Measurements from ENCODE around the gene CYTH3. TPM values are rescaled to one million over a fixed set of nuclear protein-coding genes. Genes with fewer than 3 reads are reported as not detected.

Gene CYTH3
- total RNA-seq, 3 donors from 2014 or later (not counting 1 experiment from before 2014, with no cell fraction given): 7.7 to 42.6 (median 13.6) TPM

- 91% methylated on average over 3 of the region's 3 CpGs for WGBS (ENCODE audit: insufficient coverage)
- H3K4me3 Mint-ChIP-seq: no peak overlapping the region
- H3K4me1 Mint-ChIP-seq: peaks cover 40 to 64% of the 10 kb centered on the region in 2 donors
Observed at GRCh38 chr7:6237730-6238129, 34.7 kb downstream of the CYTH3 start.

DNA sequence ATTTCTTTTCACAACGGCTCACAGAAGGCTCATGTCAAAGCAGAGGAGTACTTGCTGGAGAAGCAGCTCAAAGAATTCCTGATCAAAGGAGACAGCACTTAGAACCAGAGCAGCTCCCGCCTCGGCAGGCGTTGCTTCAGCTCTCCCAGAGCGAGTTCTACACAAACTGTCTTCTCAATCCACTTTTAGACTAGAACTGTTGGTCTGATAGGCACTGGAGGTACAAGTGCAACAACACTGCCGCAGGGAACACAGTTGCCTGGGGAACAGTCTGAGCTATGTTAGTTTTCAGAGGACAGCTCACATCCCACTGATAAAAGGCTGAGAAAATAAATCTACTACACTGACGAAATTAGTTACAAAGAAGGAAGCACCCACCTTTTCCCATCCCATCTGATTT lies 35.4 kb downstream of the CYTH3 start:
- TF ChIP-seq, protein P1, sequence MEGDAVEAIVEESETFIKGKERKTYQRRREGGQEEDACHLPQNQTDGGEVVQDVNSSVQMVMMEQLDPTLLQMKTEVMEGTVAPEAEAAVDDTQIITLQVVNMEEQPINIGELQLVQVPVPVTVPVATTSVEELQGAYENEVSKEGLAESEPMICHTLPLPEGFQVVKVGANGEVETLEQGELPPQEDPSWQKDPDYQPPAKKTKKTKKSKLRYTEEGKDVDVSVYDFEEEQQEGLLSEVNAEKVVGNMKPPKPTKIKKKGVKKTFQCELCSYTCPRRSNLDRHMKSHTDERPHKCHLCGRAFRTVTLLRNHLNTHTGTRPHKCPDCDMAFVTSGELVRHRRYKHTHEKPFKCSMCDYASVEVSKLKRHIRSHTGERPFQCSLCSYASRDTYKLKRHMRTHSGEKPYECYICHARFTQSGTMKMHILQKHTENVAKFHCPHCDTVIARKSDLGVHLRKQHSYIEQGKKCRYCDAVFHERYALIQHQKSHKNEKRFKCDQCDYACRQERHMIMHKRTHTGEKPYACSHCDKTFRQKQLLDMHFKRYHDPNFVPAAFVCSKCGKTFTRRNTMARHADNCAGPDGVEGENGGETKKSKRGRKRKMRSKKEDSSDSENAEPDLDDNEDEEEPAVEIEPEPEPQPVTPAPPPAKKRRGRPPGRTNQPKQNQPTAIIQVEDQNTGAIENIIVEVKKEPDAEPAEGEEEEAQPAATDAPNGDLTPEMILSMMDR (IDR thresholded peaks at IDR 0.05): no peak
- WGBS (ENCODE audit: insufficient coverage): 95% methylated on average over 7 of the region's 7 CpGs
- peaks cover 47 to 70% of the 10 kb centered on the region in 2 donors for H3K4me1 Mint-ChIP-seq
- intact Hi-C loops (cut with micrococcal nuclease): no loop called here
- Histone ChIP-seq H3K9me3 (ENCODE audit: control insufficient read depth, insufficient read depth, low read length) (no peaks in the 10 kb centered on the region), H3K27me3 (ENCODE audit: control insufficient read depth, insufficient read depth, low read length) (no peaks in the 10 kb centered on the region), H3K4me3 (ENCODE audit: low read length) (no peak overlapping the region), H3K36me3 (ENCODE audit: control insufficient read depth, insufficient read depth, low read length) (no peaks in the 10 kb centered on the region), H3K4me1 (ENCODE audit: control insufficient read depth, insufficient read depth, low read length) (peaks cover 49% of the 10 kb centered on the region), H3K27ac (ENCODE audit: low read length) (no peak overlapping the region)
- H3K27ac Mint-ChIP-seq: no peak overlapping the region
- DNase-seq (no peak), ATAC-seq (no peak)
- no peak overlapping the region for H3K4me3 Mint-ChIP-seq
- H3K9me3 Mint-ChIP-seq: no peaks in the 10 kb centered on the region
- peaks cover 0 to 2% of the 10 kb centered on the region in 2 donors for H3K27me3 Mint-ChIP-seq (ENCODE audit: low read depth in 2 of 2)
- no peaks in the 10 kb centered on the region for H3K36me3 Mint-ChIP-seq

More at GRCh38 chr7:6237730-6238129, 34.7 kb downstream of the CYTH3 start:
- no peak for DNase-seq
- H3K36me3 ChIP-seq (ENCODE audit: control insufficient read depth, insufficient read depth, low read length): no peaks in the 10 kb centered on the region
- ATAC-seq: no peak
- H3K27me3 ChIP-seq (ENCODE audit: control insufficient read depth, insufficient read depth, low read length): no peaks in the 10 kb centered on the region
- peaks cover 49% of the 10 kb centered on the region for H3K4me1 ChIP-seq (ENCODE audit: control insufficient read depth, insufficient read depth, low read length)
- Mint-ChIP-seq H3K27ac (peak overlapping the region in 1 of 2 donors; percentile 37), H3K36me3 (no peaks in the 10 kb centered on the region), H3K9me3 (no peaks in the 10 kb centered on the region), H3K27me3 (ENCODE audit: low read depth in 2 of 2) (no peaks in the 10 kb centered on the region)
- intact Hi-C loops (cut with micrococcal nuclease): no loop called here
- no peak overlapping the region for H3K4me3 ChIP-seq (ENCODE audit: low read length)
- H3K9me3 ChIP-seq (ENCODE audit: control insufficient read depth, insufficient read depth, low read length): no peaks in the 10 kb centered on the region
- H3K27ac ChIP-seq (ENCODE audit: low read length): no peak overlapping the region
- TF ChIP-seq, protein P1 (IDR thresholded peaks at IDR 0.05): no peak

DNA sequence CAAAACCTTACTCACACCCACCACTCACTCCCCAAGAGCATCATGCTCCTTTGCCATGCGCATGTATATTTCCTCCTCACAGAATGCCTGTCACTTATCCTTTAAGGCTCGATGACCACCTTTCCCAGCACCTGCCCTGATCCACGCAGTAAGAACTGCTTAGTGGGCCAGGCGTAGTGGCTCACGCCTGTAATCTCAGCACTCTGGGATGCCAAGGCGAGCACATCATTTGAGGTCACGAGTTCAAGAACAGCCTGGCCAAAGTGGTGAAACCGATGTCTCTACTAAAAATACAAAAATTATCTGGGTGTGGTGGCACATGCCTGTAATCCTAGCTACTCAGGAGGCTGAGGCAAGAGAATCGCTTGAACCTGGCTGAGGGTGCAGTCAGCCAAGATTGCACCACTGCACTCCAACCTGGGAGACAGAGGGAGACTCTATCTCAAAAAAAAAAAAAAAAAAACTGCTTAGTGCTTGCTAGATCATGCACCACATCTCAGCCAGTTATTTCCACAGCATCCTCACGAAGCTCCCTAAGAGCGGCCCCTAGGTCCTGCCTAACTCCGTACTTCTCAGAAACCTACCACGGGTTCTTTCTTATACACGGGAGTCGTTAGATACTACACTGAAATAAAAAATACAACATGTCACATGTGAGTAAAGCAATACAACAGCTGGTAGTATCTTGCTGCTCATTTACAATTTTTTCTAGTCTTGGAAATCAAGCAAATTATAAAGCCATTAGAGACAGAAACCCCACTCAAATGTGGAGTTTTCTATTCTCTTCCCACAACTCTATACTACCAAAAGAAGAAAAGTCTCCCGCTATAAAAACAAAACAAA lies 37.2 kb downstream of the CYTH3 start:
- ATAC-seq (no peak), DNase-seq (no peak)
- H3K27ac ChIP-seq (ENCODE audit: low read length): no peak overlapping the region
- peaks cover 53% of the 10 kb centered on the region for H3K4me1 ChIP-seq (ENCODE audit: control insufficient read depth, insufficient read depth, low read length)
- no peaks in the 10 kb centered on the region for H3K9me3 ChIP-seq (ENCODE audit: control insufficient read depth, insufficient read depth, low read length)
- intact Hi-C loops (cut with micrococcal nuclease): no loop called here
- no peak overlapping the region for H3K4me3 ChIP-seq (ENCODE audit: low read length)
- no peaks in the 10 kb centered on the region for H3K27me3 ChIP-seq (ENCODE audit: control insufficient read depth, insufficient read depth, low read length)
- peaks cover 40 to 64% of the 10 kb centered on the region in 2 donors for H3K4me1 Mint-ChIP-seq
- H3K27ac Mint-ChIP-seq: no peak overlapping the region
- peaks cover 0 to 2% of the 10 kb centered on the region in 2 donors for H3K27me3 Mint-ChIP-seq (ENCODE audit: low read depth in 2 of 2)
- WGBS (ENCODE audit: insufficient coverage): 92% methylated on average over 15 of the region's 16 CpGs
- H3K36me3 ChIP-seq (ENCODE audit: control insufficient read depth, insufficient read depth, low read length): no peaks in the 10 kb centered on the region
- TF ChIP-seq, protein P1 (IDR thresholded peaks at IDR 0.05): no peak
- H3K4me3 Mint-ChIP-seq: no peak overlapping the region
- H3K9me3 Mint-ChIP-seq: no peaks in the 10 kb centered on the region
- no peaks in the 10 kb centered on the region for H3K36me3 Mint-ChIP-seq
